DMS 273 (cell line): ENCODE measurements around the gene PDE1C.
A peak's percentile ranks its signal among the peaks of the same experiment; 100 is the strongest.
"Not testable (repeated sequence)": the region's sequence is repeated elsewhere in the genome, so short reads cannot be mapped to it uniquely, and the experiment has no call there.

Source experiments
- DNase-seq: peaks from one replicate; lab custom pipeline; 2025; ENCODE audit not compliant: unreplicated experiment; lab: John Stamatoyannopoulos, UW

PDE1C gene

GRCh38 chr7:32045228-32045627, 25.0 kb downstream of the PDE1C start:
- DNase-seq = no peak

- DNase-seq = no peak
Measured at GRCh38 chr7:32044739-32045138, 25.5 kb downstream of the PDE1C start.

GRCh38 chr7:32043688-32044087, 26.5 kb downstream of the PDE1C start:
- DNase-seq = peak; percentile 36

GRCh38 chr7:32042900-32043299, 27.3 kb downstream of the PDE1C start:
- no peak for DNase-seq

GRCh38 chr7:32039000-32039756, 31.0 kb downstream of the PDE1C start:
- DNase-seq = peak; percentile 8

GRCh38 chr7:32037650-32038198, 32.5 kb downstream of the PDE1C start:
- no peak for DNase-seq

- DNase-seq = no peak
Measured at GRCh38 chr7:32036557-32036956, 33.6 kb downstream of the PDE1C start.

- peak; percentile 15 for DNase-seq
Measured at GRCh38 chr7:32034052-32034451, 36.2 kb downstream of the PDE1C start.

GRCh38 chr7:32033006-32033405, 37.2 kb downstream of the PDE1C start:
- DNase-seq = no peak

GRCh38 chr7:32032211-32032610, 38.0 kb downstream of the PDE1C start:
- DNase-seq = no peak

- DNase-seq = no peak
Measured at GRCh38 chr7:32030904-32031692, 39.1 kb downstream of the PDE1C start.

- no peak for DNase-seq
Measured at GRCh38 chr7:32026083-32026425, 44.2 kb downstream of the PDE1C start.

GRCh38 chr7:32025381-32026082, 44.7 kb downstream of the PDE1C start:
- peak; percentile 77 for DNase-seq

GRCh38 chr7:32023376-32023775, 46.8 kb downstream of the PDE1C start:
- no peak for DNase-seq

- DNase-seq = no peak
Measured at GRCh38 chr7:32022966-32023365, 47.2 kb downstream of the PDE1C start.

GRCh38 chr7:32020551-32021159, 49.6 kb downstream of the PDE1C start:
- no peak for DNase-seq

GRCh38 chr7:32018845-32019578, 51.2 kb downstream of the PDE1C start:
- DNase-seq = no peak

GRCh38 chr7:32015133-32015532, 55.1 kb downstream of the PDE1C start:
- DNase-seq = no peak

- not testable (repeated sequence) for DNase-seq
Measured at GRCh38 chr7:32013471-32013870, 56.7 kb downstream of the PDE1C start.

GRCh38 chr7:32005577-32005976, 64.6 kb downstream of the PDE1C start:
- no peak for DNase-seq
